Measurements from ENCODE around the gene ZNF805. TPM values are rescaled to one million over a fixed set of nuclear protein-coding genes. Genes with fewer than 3 reads are reported as not detected.

The ZNF805 gene
- total and polyA plus RNA-seq, 3 experiments from 2014 or later, result 4.0 to 11.7 (median 11.1) TPM

GRCh38 chr19:57212109-57212508 lies 28.3 kb upstream of the ZNF805 start:
- Histone ChIP-seq H3K9me3 (ENCODE audit: low read length) (peaks cover 24% of the 10 kb centered on the region), H3K4me3 (ENCODE audit: low read length) (peak overlapping the region; percentile 16), H3K27ac (ENCODE audit: low read depth, low read length) (no peak overlapping the region), H3K27me3 (ENCODE audit: insufficient read depth, low read length, poor library complexity, severe bottlenecking) (no peaks in the 10 kb centered on the region), H3K4me1 (ENCODE audit: insufficient read depth, low read length) (no peaks in the 10 kb centered on the region), H3K36me3 (ENCODE audit: insufficient read depth, low read length) (peaks cover 25% of the 10 kb centered on the region)
- H3K27ac Mint-ChIP-seq, result no peak overlapping the region
- H3K4me3 Mint-ChIP-seq, result no peak overlapping the region
- CTCF ChIA-PET, result no interaction called here
- peaks cover 0 to 59% (median 6%) of the 10 kb centered on the region in 5 donors for H3K9me3 Mint-ChIP-seq
- no peaks in the 10 kb centered on the region for H3K27me3 Mint-ChIP-seq
- DNase-seq, result no peak
- H3K36me3 Mint-ChIP-seq, result peaks cover 49 to 84% (median 78%) of the 10 kb centered on the region in 3 donors
- H3K4me1 Mint-ChIP-seq, result peaks cover 11 to 35% (median 17%) of the 10 kb centered on the region in 3 donors
- POLR2A ChIA-PET, result no interaction called here

GRCh38 chr19:57227502-57227901 lies 12.9 kb upstream of the ZNF805 start:
- POLR2A ChIA-PET, result no interaction called here
- Mint-ChIP-seq H3K4me1 (peaks cover 0 to 4% (median under 1%) of the 10 kb centered on the region in 3 donors), H3K36me3 (peaks cover 0 to 18% (median 1%) of the 10 kb centered on the region in 3 donors), H3K27ac (peak overlapping the region in 1 of 8 donors; percentile 29), H3K27me3 (no peaks in the 10 kb centered on the region), H3K9me3 (peaks cover 0 to 27% (median 0%) of the 10 kb centered on the region in 5 donors), H3K4me3 (no peak overlapping the region)
- Histone ChIP-seq H3K4me1 (ENCODE audit: insufficient read depth, low read length) (no peaks in the 10 kb centered on the region), H3K4me3 (ENCODE audit: low read length) (no peak overlapping the region), H3K27ac (ENCODE audit: low read depth, low read length) (no peak overlapping the region), H3K36me3 (ENCODE audit: insufficient read depth, low read length) (no peaks in the 10 kb centered on the region), H3K9me3 (ENCODE audit: low read length) (no peaks in the 10 kb centered on the region), H3K27me3 (ENCODE audit: insufficient read depth, low read length, poor library complexity, severe bottlenecking) (no peaks in the 10 kb centered on the region)
- no peak for DNase-seq
- CTCF ChIA-PET, result no interaction called here

- no peak overlapping the region for H3K4me3 ChIP-seq (ENCODE audit: low read length)
- H3K27me3 ChIP-seq (ENCODE audit: insufficient read depth, low read length, poor library complexity, severe bottlenecking), result no peaks in the 10 kb centered on the region
- ChIA-PET CTCF (no interaction called here), POLR2A (no interaction called here)
- Mint-ChIP-seq H3K4me3 (no peak overlapping the region), H3K36me3 (peaks cover 0 to 12% (median 0%) of the 10 kb centered on the region in 3 donors), H3K4me1 (peaks cover 0 to 2% (median 0%) of the 10 kb centered on the region in 3 donors), H3K27ac (no peak overlapping the region), H3K9me3 (peaks cover 0 to 12% (median 0%) of the 10 kb centered on the region in 5 donors), H3K27me3 (no peaks in the 10 kb centered on the region)
- H3K27ac ChIP-seq (ENCODE audit: low read depth, low read length), result no peak overlapping the region
- no peaks in the 10 kb centered on the region for H3K9me3 ChIP-seq (ENCODE audit: low read length)
- no peak for DNase-seq
- no peaks in the 10 kb centered on the region for H3K4me1 ChIP-seq (ENCODE audit: insufficient read depth, low read length)
- H3K36me3 ChIP-seq (ENCODE audit: insufficient read depth, low read length), result no peaks in the 10 kb centered on the region
Measured at GRCh38 chr19:57231686-57232085, 8.7 kb upstream of the ZNF805 start.

GRCh38 chr19:57233207-57233606 lies 7.2 kb upstream of the ZNF805 start:
- Histone ChIP-seq H3K27me3 (ENCODE audit: insufficient read depth, low read length, poor library complexity, severe bottlenecking) (no peaks in the 10 kb centered on the region), H3K36me3 (ENCODE audit: insufficient read depth, low read length) (no peaks in the 10 kb centered on the region), H3K4me1 (ENCODE audit: insufficient read depth, low read length) (no peaks in the 10 kb centered on the region), H3K9me3 (ENCODE audit: low read length) (no peaks in the 10 kb centered on the region), H3K27ac (ENCODE audit: low read depth, low read length) (no peak overlapping the region), H3K4me3 (ENCODE audit: low read length) (no peak overlapping the region)
- DNase-seq, result no peak
- Mint-ChIP-seq H3K4me1 (no peaks in the 10 kb centered on the region), H3K9me3 (peaks cover 0 to 6% (median 0%) of the 10 kb centered on the region in 5 donors), H3K4me3 (no peak overlapping the region), H3K27ac (no peak overlapping the region), H3K36me3 (peaks cover 0 to 8% (median 0%) of the 10 kb centered on the region in 3 donors), H3K27me3 (no peaks in the 10 kb centered on the region)
- POLR2A ChIA-PET, result no interaction called here
- CTCF ChIA-PET, result interaction anchor here (0.6 kb wide), 1 partner anchor 51 kb away, joined by 6 read pairs; no protein-coding TSS in a partner anchor

- peak overlapping the region; percentile 85 for H3K4me3 ChIP-seq (ENCODE audit: low read length)
- peak overlapping the region; percentile 89 to 96 (median 95) for H3K4me3 Mint-ChIP-seq
- no peaks in the 10 kb centered on the region for H3K9me3 ChIP-seq (ENCODE audit: low read length)
- peaks cover 27% of the 10 kb centered on the region for H3K4me1 ChIP-seq (ENCODE audit: insufficient read depth, low read length)
- H3K9me3 Mint-ChIP-seq, result peaks cover 0 to 3% (median 0%) of the 10 kb centered on the region in 5 donors
- CTCF ChIA-PET, result no interaction called here
- H3K27me3 ChIP-seq (ENCODE audit: insufficient read depth, low read length, poor library complexity, severe bottlenecking), result no peaks in the 10 kb centered on the region
- H3K27ac ChIP-seq (ENCODE audit: low read depth, low read length), result peak overlapping the region; percentile 94
- POLR2A ChIA-PET, result no interaction called here
- H3K36me3 Mint-ChIP-seq, result peaks cover 8 to 27% (median 22%) of the 10 kb centered on the region in 3 donors
- H3K36me3 ChIP-seq (ENCODE audit: insufficient read depth, low read length), result peaks cover 15% of the 10 kb centered on the region
- peaks cover 35 to 46% (median 40%) of the 10 kb centered on the region in 3 donors for H3K4me1 Mint-ChIP-seq
- DNase-seq, result peak in 1 of 5 donors; percentile 46
- no peaks in the 10 kb centered on the region for H3K27me3 Mint-ChIP-seq
- H3K27ac Mint-ChIP-seq, result peak overlapping the region; percentile 91 to 99 (median 97)
Measured at GRCh38 chr19:57239982-57240310, 486 bp upstream of the ZNF805 start.

- DNase-seq, result no peak
- H3K4me1 Mint-ChIP-seq, result peaks cover 36 to 49% (median 40%) of the 10 kb centered on the region in 3 donors
- Histone ChIP-seq H3K36me3 (ENCODE audit: insufficient read depth, low read length) (peaks cover 19% of the 10 kb centered on the region), H3K9me3 (ENCODE audit: low read length) (no peaks in the 10 kb centered on the region), H3K27ac (ENCODE audit: low read depth, low read length) (peak overlapping the region; percentile 94), H3K27me3 (ENCODE audit: insufficient read depth, low read length, poor library complexity, severe bottlenecking) (no peaks in the 10 kb centered on the region), H3K4me3 (ENCODE audit: low read length) (peak overlapping the region; percentile 85), H3K4me1 (ENCODE audit: insufficient read depth, low read length) (peaks cover 27% of the 10 kb centered on the region)
- ChIA-PET POLR2A (interaction anchor here (0.6 to 1.2 kb wide), 2 partner anchors 148 to 236 kb away, joined by 3 read pairs; partner anchors contain the start of gene ZNF772), CTCF (no interaction called here)
- H3K36me3 Mint-ChIP-seq, result peaks cover 9 to 38% (median 29%) of the 10 kb centered on the region in 3 donors
- H3K4me3 Mint-ChIP-seq, result peak overlapping the region; percentile 89 to 96 (median 95)
- H3K27me3 Mint-ChIP-seq, result no peaks in the 10 kb centered on the region
- H3K9me3 Mint-ChIP-seq, result peaks cover 0 to 3% (median 0%) of the 10 kb centered on the region in 5 donors
- peak overlapping the region; percentile 91 to 99 (median 97) for H3K27ac Mint-ChIP-seq
Measured at GRCh38 chr19:57241176-57241575, 744 bp downstream of the ZNF805 start.

GRCh38 chr19:57242821-57243220 lies 2.4 kb downstream of the ZNF805 start:
- H3K4me1 ChIP-seq (ENCODE audit: insufficient read depth, low read length), result peaks cover 27% of the 10 kb centered on the region
- Mint-ChIP-seq H3K4me3 (peak overlapping the region in 5 of 7 donors; percentile 15 to 94 (median 28)), H3K27ac (peak overlapping the region in 7 of 8 donors; percentile 2 to 91 (median 68)), H3K27me3 (no peaks in the 10 kb centered on the region), H3K4me1 (peaks cover 36 to 49% (median 40%) of the 10 kb centered on the region in 3 donors), H3K36me3 (peaks cover 11 to 54% (median 29%) of the 10 kb centered on the region in 3 donors), H3K9me3 (peaks cover 0 to 3% (median 0%) of the 10 kb centered on the region in 5 donors)
- no peak for DNase-seq
- H3K27me3 ChIP-seq (ENCODE audit: insufficient read depth, low read length, poor library complexity, severe bottlenecking), result no peaks in the 10 kb centered on the region
- CTCF ChIA-PET, result no interaction called here
- no peak overlapping the region for H3K27ac ChIP-seq (ENCODE audit: low read depth, low read length)
- peaks cover 30% of the 10 kb centered on the region for H3K36me3 ChIP-seq (ENCODE audit: insufficient read depth, low read length)
- H3K4me3 ChIP-seq (ENCODE audit: low read length), result no peak overlapping the region
- POLR2A ChIA-PET, result no interaction called here
- no peaks in the 10 kb centered on the region for H3K9me3 ChIP-seq (ENCODE audit: low read length)

GRCh38 chr19:57244513-57244912 lies 4.1 kb downstream of the ZNF805 start:
- no peak overlapping the region for H3K27ac ChIP-seq (ENCODE audit: low read depth, low read length)
- peaks cover 43% of the 10 kb centered on the region for H3K36me3 ChIP-seq (ENCODE audit: insufficient read depth, low read length)
- Mint-ChIP-seq H3K9me3 (peaks cover 0 to 3% (median 0%) of the 10 kb centered on the region in 5 donors), H3K27ac (peak overlapping the region in 1 of 8 donors; percentile 73), H3K4me3 (no peak overlapping the region), H3K4me1 (peaks cover 36 to 49% (median 40%) of the 10 kb centered on the region in 3 donors), H3K27me3 (no peaks in the 10 kb centered on the region), H3K36me3 (peaks cover 11 to 70% (median 32%) of the 10 kb centered on the region in 3 donors)
- H3K4me1 ChIP-seq (ENCODE audit: insufficient read depth, low read length), result peaks cover 27% of the 10 kb centered on the region
- H3K4me3 ChIP-seq (ENCODE audit: low read length), result no peak overlapping the region
- no peak for DNase-seq
- CTCF ChIA-PET, result no interaction called here
- H3K9me3 ChIP-seq (ENCODE audit: low read length), result no peaks in the 10 kb centered on the region
- POLR2A ChIA-PET, result no interaction called here
- no peaks in the 10 kb centered on the region for H3K27me3 ChIP-seq (ENCODE audit: insufficient read depth, low read length, poor library complexity, severe bottlenecking)
